Neutrophil (primary cell): ENCODE measurements around the gene NBDY.

Experiments
- H3K27ac ChIP-seq: fragments of 200-600 bp; sonication (generic); 2 replicates; pipeline ENCODE4 v1.5.1; 2016; ENCODE audit warnings: mild to moderate bottlenecking, moderate library complexity
- H3K27me3 ChIP-seq: fragments of 200-600 bp; sonication (generic); 2 replicates; pipeline ENCODE4 v1.6.0; 2016; ENCODE audit warnings: mild to moderate bottlenecking
- H3K36me3 ChIP-seq: fragments of 200-600 bp; sonication (generic); 2 replicates; pipeline ENCODE4 v1.5.1; 2017
- H3K4me1 ChIP-seq, 2 experiments: fragments of 200-600 bp in 1 of 2; sonication (generic) in 1 of 2; 1 replicate in 1 of 2; 2 replicates in 1 of 2; pipeline versions ENCODE4 v1.5.1 to v1.6.1; 2013 to 2016; ENCODE audit warnings: low read depth in 1 of 2, low read length in 1 of 2, mild to moderate bottlenecking in 1 of 2, moderate library complexity in 1 of 2; ENCODE audit not compliant: control insufficient read depth in 1 of 2, insufficient read depth in 1 of 2
- H3K4me3 ChIP-seq, 2 experiments: fragments of 200-600 bp in 1 of 2; sonication (generic) in 1 of 2; 1 replicate in 1 of 2; 2 replicates in 1 of 2; pipeline ENCODE4 v1.5.1; 2013 to 2016; ENCODE audit warnings: low read depth in 1 of 2, low read length in 1 of 2, mild to moderate bottlenecking in 1 of 2, moderate library complexity in 1 of 2
- H3K9me3 ChIP-seq: fragments of 200-600 bp; sonication (generic); 2 replicates; pipeline ENCODE4 v1.5.1; 2016
- CTCF ChIP-seq: fragments of 200-600 bp; sonication (generic); IDR thresholded peaks from 2 replicates; pipeline ENCODE4 v1.5.1; 2016; ENCODE audit warnings: antibody characterized with exemption

The NBDY gene

GRCh38 chrX:56797574-56798338 is 68.7 kb downstream of the NBDY start:
- Histone ChIP-seq H3K27ac (no peak overlapping the region), H3K4me1 (no peaks in the 10 kb centered on the region), H3K4me3 (no peak overlapping the region), H3K27me3 (no peaks in the 10 kb centered on the region), H3K36me3 (no peaks in the 10 kb centered on the region), H3K9me3 (no peaks in the 10 kb centered on the region)
- no peak for TF ChIP-seq CTCF

- no peak overlapping the region for H3K27ac ChIP-seq
- H3K9me3 ChIP-seq, result no peaks in the 10 kb centered on the region
- H3K4me3 ChIP-seq, result no peak overlapping the region
- no peaks in the 10 kb centered on the region for H3K36me3 ChIP-seq
- peaks cover 0 to 6% of the 10 kb centered on the region in 2 experiments for H3K4me1 ChIP-seq
- H3K27me3 ChIP-seq, result no peaks in the 10 kb centered on the region
- TF ChIP-seq CTCF, result no peak
Measured at GRCh38 chrX:56798339-56798711, 69.3 kb downstream of the NBDY start.

- H3K4me3 ChIP-seq, result no peak overlapping the region
Measured at GRCh38 chrX:56798866-56799758, 70.1 kb downstream of the NBDY start.

GRCh38 chrX:56800307-56800706 is 71.3 kb downstream of the NBDY start:
- H3K27ac ChIP-seq, result no peak overlapping the region
- H3K4me3 ChIP-seq, result no peak overlapping the region
- no peaks in the 10 kb centered on the region for H3K36me3 ChIP-seq
- H3K27me3 ChIP-seq, result no peaks in the 10 kb centered on the region
- no peak for TF ChIP-seq CTCF
- H3K9me3 ChIP-seq, result no peaks in the 10 kb centered on the region
- H3K4me1 ChIP-seq, result peaks cover 0 to 9% of the 10 kb centered on the region in 2 experiments

More at GRCh38 chrX:56798866-56799758, 70.1 kb downstream of the NBDY start:
- Histone ChIP-seq H3K36me3 (no peaks in the 10 kb centered on the region), H3K27me3 (no peaks in the 10 kb centered on the region), H3K27ac (no peak overlapping the region), H3K9me3 (no peaks in the 10 kb centered on the region), H3K4me1 (peaks cover 0 to 9% of the 10 kb centered on the region in 2 experiments)
- no peak for TF ChIP-seq CTCF

GRCh38 chrX:56800801-56801200 is 71.8 kb downstream of the NBDY start:
- peaks cover 0 to 9% of the 10 kb centered on the region in 2 experiments for H3K4me1 ChIP-seq

More at GRCh38 chrX:56800801-56801200, 71.8 kb downstream of the NBDY start:
- H3K9me3 ChIP-seq, result no peaks in the 10 kb centered on the region
- H3K27ac ChIP-seq, result no peak overlapping the region
- no peaks in the 10 kb centered on the region for H3K27me3 ChIP-seq
- no peak overlapping the region for H3K4me3 ChIP-seq
- no peaks in the 10 kb centered on the region for H3K36me3 ChIP-seq
- TF ChIP-seq CTCF, result no peak
